Testis (tissue), 3 donors: Measurements from ENCODE around the gene PRDM1. TPM values are rescaled to one million over a fixed set of nuclear protein-coding genes. Genes with fewer than 3 reads are reported as not detected.

ENCODE experiments used
- DNase-seq: peaks from one replicate; pipeline ENCODE4 v3.0.0-alpha.2; 2019
- H3K27ac ChIP-seq, 2 donors: fragments of 200-600 bp; sonication (generic); one replicate each; pipeline ENCODE4 v1.5.1; 2019
- H3K27me3 ChIP-seq: fragments of 200-600 bp; sonication (generic); one replicate; pipeline ENCODE4 v1.5.1; 2019
- H3K36me3 ChIP-seq: fragments of 200-600 bp; sonication (generic); one replicate; pipeline ENCODE4 v1.5.1; 2017; ENCODE audit warnings: low read depth; ENCODE audit errors: missing control alignments
- H3K4me1 ChIP-seq: fragments of 200-600 bp; sonication (generic); one replicate; pipeline ENCODE4 v1.5.1; 2019
- H3K4me3 ChIP-seq, 2 donors: fragments of 200-600 bp; sonication (generic); one replicate each; pipeline ENCODE4 v1.5.1; 2017 to 2019
- H3K9me3 ChIP-seq: fragments of 200-600 bp; sonication (generic); one replicate; pipeline ENCODE4 v1.5.1; 2017
- CTCF ChIP-seq, 3 experiments: fragments of 450-650 bp in 2 of 3; fragments of 200-600 bp in 1 of 3; sonication (generic) in 1 of 3; IDR thresholded peaks; one replicate each; pipeline ENCODE4 v1.5.1; 2016 to 2019; ENCODE audit warnings: antibody characterized with exemption in 3 of 3, mild to moderate bottlenecking in 2 of 3, moderate library complexity in 1 of 3
- POLR2A ChIP-seq: fragments of 450-650 bp; IDR thresholded peaks from one replicate; pipeline ENCODE4 v1.6.1; 2017; ENCODE audit warnings: antibody characterized with exemption, mild to moderate bottlenecking, moderate library complexity
- WGBS, 2 donors: methylation state at CpG; one replicate each; pipeline ENCODE4 v1.1.5; 2018; 5-methylcytosine and 5-hydroxymethylcytosine counted together
- intact Hi-C: fragments of 100-400 bp; cut with DNase I; formaldehyde crosslinking; loops from one replicate; pipeline ENCODE4 v1.15.1; 2023; ENCODE audit warnings: low total_unique reads
- polyA plus RNA-seq: library from polyadenylated mRNA; stranded (reverse); fragments of 350-450 nt; fragmentation: Illumina TruSeq; extraction: RNeasy Lipid Tissue Mini Kit (QIAGEN cat#74804); gene quantifications from one replicate; pipeline ENCODE4 v1.2.3, GENCODE V29; 2014; ENCODE audit warnings: low read depth, low replicate concordance; ENCODE audit not compliant: insufficient read depth
- total RNA-seq, 2 donors: library from RNA; depleted of rRNA; stranded (reverse); fragments of >200 nt; gene quantifications; one replicate each; pipeline ENCODE4 v1.2.3, GENCODE V29; 2016

Gene PRDM1
- total and polyA plus RNA-seq, 3 donors from 2014 or later: 3.3 to 4.1 (median 3.5) TPM

GRCh38 chr6:106156413-106156812 is 70.3 kb downstream of the PRDM1 start:
- peak overlapping the region in 1 of 2 donors; percentile 6 for H3K27ac ChIP-seq
- no peak overlapping the region for H3K4me3 ChIP-seq
- peaks cover 8% of the 10 kb centered on the region for H3K4me1 ChIP-seq
- DNase-seq: no peak
- no peaks in the 10 kb centered on the region for H3K36me3 ChIP-seq
- no peak for TF ChIP-seq CTCF (IDR thresholded peaks at IDR 0.05)
- intact Hi-C loops: no loop called here
- 89 to 91% methylated on average over 3 of the region's 3 CpGs for WGBS, 2 donors
- no peaks in the 10 kb centered on the region for H3K27me3 ChIP-seq
- H3K9me3 ChIP-seq: no peaks in the 10 kb centered on the region

GRCh38 chr6:106156863-106157262 is 70.7 kb downstream of the PRDM1 start:
- H3K4me3 ChIP-seq: no peak overlapping the region
- H3K36me3 ChIP-seq: no peaks in the 10 kb centered on the region
- peak overlapping the region in 1 of 2 donors; percentile 6 for H3K27ac ChIP-seq
- intact Hi-C loops: no loop called here
- peak; percentile 17 for DNase-seq
- H3K4me1 ChIP-seq: peaks cover 8% of the 10 kb centered on the region
- no peaks in the 10 kb centered on the region for H3K9me3 ChIP-seq
- 59 to 65% methylated on average over 3 of the region's 3 CpGs for whole genome bisulfite sequencing, 2 donors
- TF ChIP-seq CTCF (IDR thresholded peaks at IDR 0.05): no peak
- TF ChIP-seq POLR2A: no peak
- H3K27me3 ChIP-seq: no peaks in the 10 kb centered on the region

GRCh38 chr6:106158816-106159215 is 72.7 kb downstream of the PRDM1 start:
- no peak for DNase-seq
- WGBS, 2 donors: 53 to 100% methylated on average over 1 of the region's 1 CpG
- H3K4me3 ChIP-seq: no peak overlapping the region
- no peak overlapping the region for H3K27ac ChIP-seq
- H3K27me3 ChIP-seq: no peaks in the 10 kb centered on the region
- H3K9me3 ChIP-seq: no peaks in the 10 kb centered on the region
- intact Hi-C loops: no loop called here
- TF ChIP-seq POLR2A (no peak), CTCF (IDR thresholded peaks at IDR 0.05) (no peak)
- H3K4me1 ChIP-seq: peaks cover 8% of the 10 kb centered on the region
- no peaks in the 10 kb centered on the region for H3K36me3 ChIP-seq

Other genes with a start within 250 kb of the PRDM1 start
- gene ATG5, start 239.4 kb downstream of the PRDM1 start, total RNA-seq: 10 to 100 TPM; 27.6 to 34.9 TPM
- gene ATG5, start 239.4 kb downstream of the PRDM1 start, polyA plus RNA-seq: 21.5 TPM